ENCODE data around the gene TMTC3.

GRCh38 chr12:88225776-88226175, 83.7 kb downstream of the TMTC3 start:
- TF ChIP-seq CTCF (IDR thresholded peaks at IDR 0.05; ENCODE audit: insufficient read depth, low read length, poor library complexity, severe bottlenecking) (no peak), EZH2phosphoT487 (conservative IDR thresholded peaks at IDR 0.05; ENCODE audit: low read length) (no peak)

Measured in SU-DHL-6 (cell line).